Measurements from ENCODE around the gene DENND5B. TPM values are rescaled to one million over a fixed set of nuclear protein-coding genes. Genes with fewer than 3 reads are reported as not detected.

DENND5B gene
- total RNA-seq, 4 donors from 2014 or later = 32.2 to 59.2 (median 57.2) TPM

- H3K4me3 ChIP-seq = no peak overlapping the region
- no peaks in the 10 kb centered on the region for H3K9me3 ChIP-seq
- no peak overlapping the region for H3K27ac ChIP-seq
- DNase-seq = no peak
- H3K4me1 ChIP-seq = no peaks in the 10 kb centered on the region
- peaks cover 0 to 10% (median 0%) of the 10 kb centered on the region in 3 donors for H3K36me3 ChIP-seq
- H3K27me3 ChIP-seq = no peaks in the 10 kb centered on the region
- TF ChIP-seq POLR2A (IDR thresholded peaks at IDR 0.05) (no peak), CTCF (IDR thresholded peaks at IDR 0.05) (no peak)
These were observed 116.2 kb downstream of the DENND5B start for GRCh38 chr12:31474751-31475150.

GRCh38 chr12:31471823-31472222 lies 119.1 kb downstream of the DENND5B start:
- H3K36me3 ChIP-seq = no peaks in the 10 kb centered on the region
- no peaks in the 10 kb centered on the region for H3K27me3 ChIP-seq
- no peak overlapping the region for H3K4me3 ChIP-seq
- no peaks in the 10 kb centered on the region for H3K9me3 ChIP-seq
- no peak overlapping the region for H3K27ac ChIP-seq
- DNase-seq = no peak
- no peaks in the 10 kb centered on the region for H3K4me1 ChIP-seq
- no peak for TF ChIP-seq CTCF (IDR thresholded peaks at IDR 0.05)
- no peak for TF ChIP-seq POLR2A (IDR thresholded peaks at IDR 0.05)

GRCh38 chr12:31471051-31471450 lies 119.9 kb downstream of the DENND5B start:
- H3K27ac ChIP-seq = no peak overlapping the region
- no peaks in the 10 kb centered on the region for H3K9me3 ChIP-seq
- no peak for DNase-seq
- no peaks in the 10 kb centered on the region for H3K4me1 ChIP-seq
- no peaks in the 10 kb centered on the region for H3K36me3 ChIP-seq
- H3K4me3 ChIP-seq = no peak overlapping the region
- no peaks in the 10 kb centered on the region for H3K27me3 ChIP-seq
- no peak for TF ChIP-seq CTCF (IDR thresholded peaks at IDR 0.05)
- no peak for TF ChIP-seq POLR2A (IDR thresholded peaks at IDR 0.05)

GRCh38 chr12:31470459-31470858 lies 120.5 kb downstream of the DENND5B start:
- no peak for DNase-seq
- no peaks in the 10 kb centered on the region for H3K4me1 ChIP-seq
- H3K9me3 ChIP-seq = no peaks in the 10 kb centered on the region
- no peak for TF ChIP-seq POLR2A (IDR thresholded peaks at IDR 0.05)
- no peak for TF ChIP-seq CTCF (IDR thresholded peaks at IDR 0.05)
- no peak overlapping the region for H3K4me3 ChIP-seq
- no peaks in the 10 kb centered on the region for H3K36me3 ChIP-seq
- no peak overlapping the region for H3K27ac ChIP-seq
- no peaks in the 10 kb centered on the region for H3K27me3 ChIP-seq

- Histone ChIP-seq H3K27ac (no peak overlapping the region), H3K4me3 (no peak overlapping the region), H3K4me1 (no peaks in the 10 kb centered on the region), H3K9me3 (no peaks in the 10 kb centered on the region), H3K36me3 (no peaks in the 10 kb centered on the region), H3K27me3 (no peaks in the 10 kb centered on the region)
- DNase-seq = no peak
- no peak for TF ChIP-seq POLR2A (IDR thresholded peaks at IDR 0.05)
- no peak for TF ChIP-seq CTCF (IDR thresholded peaks at IDR 0.05)
These were observed 124.2 kb downstream of the DENND5B start for GRCh38 chr12:31466768-31467167.

GRCh38 chr12:31465002-31465401 lies 125.9 kb downstream of the DENND5B start:
- DNase-seq = no peak
- H3K27me3 ChIP-seq = no peaks in the 10 kb centered on the region
- no peak for TF ChIP-seq POLR2A (IDR thresholded peaks at IDR 0.05)
- TF ChIP-seq CTCF (IDR thresholded peaks at IDR 0.05) = no peak
- H3K36me3 ChIP-seq = no peaks in the 10 kb centered on the region
- no peak overlapping the region for H3K4me3 ChIP-seq
- no peaks in the 10 kb centered on the region for H3K9me3 ChIP-seq
- H3K4me1 ChIP-seq = no peaks in the 10 kb centered on the region
- H3K27ac ChIP-seq = no peak overlapping the region

All from Peyer's patch (tissue), 4 donors.